GM19395 (cell line): ENCODE results near the gene TAAR2.
"Not testable (repeated sequence)": the region's sequence is repeated elsewhere in the genome, so short reads cannot be mapped to it uniquely, and the experiment has no call there.

Experiments used
- ATAC-seq: cut with Tn5 transposase; IDR thresholded peaks from one replicate; pipeline ENCODE4 v1.9.1; 2021; ENCODE audit warnings: mild to moderate bottlenecking, moderate library complexity; ENCODE audit not compliant: unreplicated experiment

The TAAR2 gene, protein sequence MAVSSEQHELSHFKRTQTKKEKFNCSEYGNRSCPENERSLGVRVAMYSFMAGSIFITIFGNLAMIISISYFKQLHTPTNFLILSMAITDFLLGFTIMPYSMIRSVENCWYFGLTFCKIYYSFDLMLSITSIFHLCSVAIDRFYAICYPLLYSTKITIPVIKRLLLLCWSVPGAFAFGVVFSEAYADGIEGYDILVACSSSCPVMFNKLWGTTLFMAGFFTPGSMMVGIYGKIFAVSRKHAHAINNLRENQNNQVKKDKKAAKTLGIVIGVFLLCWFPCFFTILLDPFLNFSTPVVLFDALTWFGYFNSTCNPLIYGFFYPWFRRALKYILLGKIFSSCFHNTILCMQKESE

DNA sequence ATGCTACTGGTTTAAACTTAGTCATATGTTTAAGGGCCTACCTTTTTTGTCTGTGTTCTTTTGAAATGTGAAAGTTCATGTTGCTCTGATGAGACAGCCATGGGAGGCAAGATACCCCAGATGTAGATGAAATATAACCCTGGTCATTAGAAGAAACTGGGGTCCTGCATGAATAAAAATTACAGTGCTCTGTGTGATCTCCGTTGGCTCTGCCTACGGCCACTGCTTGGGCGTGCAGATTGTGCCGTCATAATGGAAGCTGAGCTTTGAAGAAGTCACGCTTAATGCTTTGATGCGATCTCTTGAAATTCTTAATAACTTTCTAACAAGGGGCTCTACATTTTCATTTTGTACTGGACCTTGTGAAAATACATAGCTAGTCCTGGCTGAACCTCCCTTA is at the start of gene TAAR2:
TAAR2 (minus strand) TSS at position 101 of the 400 bp plus-strand sequence; CDS start at position 101, 0 bp downstream.
- ATAC-seq = no peak

DNA sequence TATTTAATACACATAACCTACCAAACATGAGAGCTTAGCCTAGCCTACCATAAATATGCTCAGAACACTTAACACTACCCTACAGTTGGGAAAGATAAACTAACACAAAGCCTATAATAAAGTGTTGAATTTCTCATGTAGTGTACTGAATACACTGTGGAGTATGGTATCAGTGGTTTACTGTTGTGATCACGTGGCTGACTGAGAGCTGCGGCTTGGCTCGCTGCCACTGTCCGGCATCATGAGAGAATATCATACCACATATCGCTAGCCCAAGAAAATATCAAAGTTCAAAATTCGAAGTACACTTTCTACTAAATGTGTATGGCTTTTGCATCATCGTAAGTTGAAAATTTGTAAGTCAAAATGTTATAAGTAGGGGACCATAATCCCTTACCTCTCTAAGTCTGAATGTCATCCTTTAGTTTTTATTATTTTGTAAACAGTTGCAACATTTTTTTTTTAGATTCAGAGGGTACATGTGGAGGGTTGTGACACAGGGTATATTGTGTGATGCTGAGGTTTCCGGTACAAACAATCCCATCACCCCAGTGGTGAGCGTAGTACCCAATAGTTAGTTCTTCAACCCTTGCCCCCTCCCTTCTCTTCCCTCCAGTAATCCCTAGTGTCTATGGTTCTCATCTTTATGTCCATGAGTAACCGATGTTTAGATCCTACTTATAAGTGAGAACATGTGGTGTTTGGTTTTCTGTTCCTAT is 49.5 kb upstream of the TAAR2 start:
- ATAC-seq = no peak

DNA sequence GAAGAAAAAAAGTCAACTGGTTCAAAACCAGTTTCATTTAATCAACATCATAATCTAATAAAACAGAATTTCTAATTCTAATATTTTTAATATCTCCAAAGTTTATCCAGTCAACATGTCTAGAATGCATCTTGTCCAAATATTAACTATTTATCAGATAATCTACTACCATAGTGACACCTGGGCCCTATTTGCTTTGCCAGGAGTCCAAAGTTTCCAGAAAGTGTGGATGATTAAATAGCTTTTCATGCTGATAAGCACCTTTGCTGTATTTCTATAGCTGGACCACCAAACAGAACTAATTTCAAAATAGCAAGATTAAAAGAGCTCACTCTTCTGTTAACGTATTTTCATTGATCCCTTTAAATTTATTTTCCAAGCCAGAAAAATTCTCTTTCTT is 47.2 kb upstream of the TAAR2 start:
- ATAC-seq = no peak

DNA sequence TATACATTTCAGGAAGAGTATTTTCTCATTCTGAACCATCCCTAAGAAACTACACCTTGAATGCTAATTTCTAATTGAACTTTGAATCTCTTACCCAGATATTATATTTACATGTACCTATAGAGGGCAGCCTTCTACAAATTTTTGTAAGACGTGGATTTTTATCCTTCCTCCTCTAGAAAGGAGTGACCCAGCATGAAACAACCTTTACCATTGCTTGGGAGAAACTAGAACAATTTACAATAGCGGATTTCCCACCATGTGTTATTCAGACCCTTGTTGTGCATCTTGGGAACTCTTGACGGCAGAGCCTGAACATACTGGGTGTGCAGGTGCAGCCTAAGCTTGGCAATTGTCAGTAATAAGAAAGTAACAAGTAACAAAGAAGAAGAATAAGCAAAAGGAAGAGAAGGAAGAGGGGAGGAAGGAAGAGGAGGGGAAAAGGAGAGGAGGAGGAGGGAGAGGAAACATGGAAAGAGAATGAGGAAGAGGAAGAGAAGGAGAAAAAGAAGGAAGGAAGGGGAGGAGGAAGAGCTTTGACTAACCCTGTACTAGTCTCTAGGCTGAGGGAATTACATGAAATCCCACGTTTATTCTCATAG is 45.7 kb upstream of the TAAR2 start:
- no peak for ATAC-seq

DNA sequence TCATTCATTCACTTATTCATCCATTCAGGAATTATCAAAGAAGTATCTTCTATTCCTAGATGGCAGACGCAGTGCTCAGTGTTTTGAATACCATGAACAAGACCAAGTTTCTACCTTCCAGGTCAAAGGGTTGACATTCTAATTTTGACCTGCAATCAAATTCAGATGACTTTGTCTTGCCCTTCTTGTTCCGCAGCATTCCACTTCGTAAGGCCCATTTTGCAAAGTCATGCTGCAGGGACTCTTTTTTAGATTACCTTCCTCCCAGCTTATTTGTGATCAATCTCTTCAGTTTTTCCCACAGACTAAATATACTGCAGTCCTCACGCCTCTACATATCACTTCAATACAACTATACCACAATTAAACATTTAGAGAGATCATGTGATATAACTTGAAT is 42.0 kb upstream of the TAAR2 start:
- ATAC-seq = no peak

DNA sequence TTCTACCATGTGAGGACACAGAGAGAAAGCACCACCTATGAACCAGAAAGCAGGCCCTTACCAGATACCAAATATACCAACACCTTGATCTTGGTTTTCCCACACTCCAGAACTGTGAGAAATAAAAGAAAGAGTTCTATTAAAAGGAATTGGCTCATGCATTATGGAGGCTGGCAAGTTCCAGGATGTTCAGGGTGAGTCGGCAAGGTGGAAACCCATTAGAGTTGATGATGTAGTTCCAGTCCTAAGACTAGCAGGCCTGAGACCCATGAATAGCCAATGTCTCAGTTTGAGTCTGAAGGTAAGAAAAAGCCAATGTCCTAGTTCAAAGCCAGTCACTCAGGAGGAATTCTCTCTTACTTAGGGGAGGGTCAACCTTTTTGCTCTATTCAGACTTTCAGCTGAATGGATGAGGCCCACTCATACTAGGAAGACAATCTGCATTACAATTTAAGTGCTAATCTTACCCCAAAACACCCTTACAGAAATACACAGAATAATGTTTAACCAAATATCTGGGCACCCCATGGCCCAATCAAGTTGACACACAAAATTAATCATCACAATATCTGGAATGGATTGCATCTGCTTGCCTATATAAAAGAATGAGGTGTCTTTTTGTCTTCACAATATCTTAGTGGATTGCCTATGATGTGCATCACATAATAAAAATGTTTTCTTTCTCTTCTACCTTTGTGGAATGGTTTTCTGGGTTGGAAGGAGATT is 40.4 kb upstream of the TAAR2 start:
- no peak for ATAC-seq

DNA sequence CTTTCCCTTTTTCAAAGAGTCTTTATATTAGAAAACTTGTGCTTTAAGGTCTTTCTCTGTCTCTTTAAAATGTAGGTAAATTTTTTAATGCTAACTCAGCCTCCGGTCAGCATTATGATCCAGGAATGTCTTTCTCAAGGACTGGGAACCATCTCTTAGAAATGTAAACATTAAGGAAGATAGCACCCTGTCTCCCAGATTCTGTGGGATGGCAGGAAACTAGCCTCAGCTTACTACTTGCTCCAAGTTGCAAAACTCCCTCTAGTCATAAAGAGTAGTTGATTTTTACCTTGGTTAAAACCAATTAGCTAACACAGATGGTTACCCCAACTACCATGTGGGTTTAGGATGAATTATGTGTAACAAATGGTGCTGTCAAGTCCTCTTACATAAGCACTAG is 39.6 kb upstream of the TAAR2 start:
- no peak for ATAC-seq

DNA sequence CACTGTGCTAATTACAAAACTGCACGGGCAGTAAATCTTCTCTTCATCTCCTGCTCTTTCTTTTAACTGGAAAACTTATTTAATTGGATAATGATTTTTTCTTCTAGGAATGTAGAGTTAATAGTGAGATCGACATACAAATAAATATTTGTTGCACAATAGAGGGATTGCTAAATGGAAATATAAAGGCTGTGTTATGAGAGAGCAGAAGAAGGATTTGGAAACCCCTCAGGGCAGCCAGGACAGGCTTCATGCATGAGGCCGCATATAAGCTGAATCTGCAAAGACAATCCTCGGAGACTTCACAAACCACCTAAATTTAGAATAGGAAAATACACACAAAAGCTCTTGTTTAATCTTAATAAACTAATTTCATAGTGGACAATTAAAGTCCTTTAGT is 37.8 kb upstream of the TAAR2 start:
- no peak for ATAC-seq

DNA sequence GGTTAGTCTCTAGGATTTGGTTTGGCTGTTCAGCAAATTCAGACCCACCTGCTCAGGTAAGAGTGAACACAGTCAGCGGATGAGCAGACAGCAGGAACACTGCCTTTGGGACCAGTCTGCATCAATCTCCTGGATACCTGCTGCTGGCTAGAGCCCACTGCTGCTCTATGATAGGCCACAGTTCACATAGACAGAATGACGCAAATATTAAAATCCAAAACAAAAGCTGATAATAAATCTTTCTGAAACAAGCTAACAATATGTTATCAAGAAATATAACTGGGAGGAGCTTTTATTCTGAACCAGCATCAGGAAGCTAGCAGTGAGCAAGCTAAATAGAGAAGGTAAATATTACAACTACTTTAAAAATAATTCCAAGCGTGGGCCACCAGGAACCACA is 35.0 kb upstream of the TAAR2 start, which contains the start of gene TAAR1:
TAAR1 (minus strand) TSS at position 101 of the 400 bp plus-strand sequence. CDS start 13,179 bp downstream, outside the sequence.
- no peak for ATAC-seq

DNA sequence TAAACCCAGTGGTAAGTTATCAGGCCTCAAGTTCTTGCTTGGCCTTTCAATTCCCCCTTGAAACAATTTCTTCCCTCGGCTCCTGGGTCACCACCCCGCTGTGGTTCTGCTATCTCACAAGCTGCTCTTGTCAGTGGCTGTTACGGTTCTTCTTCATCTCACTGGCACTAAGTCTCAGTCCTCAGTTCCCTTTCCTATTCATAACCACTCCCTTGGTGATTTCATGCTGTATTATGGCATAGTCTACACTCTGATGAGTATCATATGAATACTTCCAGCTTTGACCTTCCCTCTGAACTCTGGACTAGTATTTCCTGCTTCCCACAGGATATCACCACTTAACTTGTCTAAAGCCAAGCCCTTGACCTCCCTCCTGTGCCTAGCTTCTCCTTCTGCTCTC is 27.0 kb upstream of the TAAR2 start:
- ATAC-seq = peak; percentile 75

DNA sequence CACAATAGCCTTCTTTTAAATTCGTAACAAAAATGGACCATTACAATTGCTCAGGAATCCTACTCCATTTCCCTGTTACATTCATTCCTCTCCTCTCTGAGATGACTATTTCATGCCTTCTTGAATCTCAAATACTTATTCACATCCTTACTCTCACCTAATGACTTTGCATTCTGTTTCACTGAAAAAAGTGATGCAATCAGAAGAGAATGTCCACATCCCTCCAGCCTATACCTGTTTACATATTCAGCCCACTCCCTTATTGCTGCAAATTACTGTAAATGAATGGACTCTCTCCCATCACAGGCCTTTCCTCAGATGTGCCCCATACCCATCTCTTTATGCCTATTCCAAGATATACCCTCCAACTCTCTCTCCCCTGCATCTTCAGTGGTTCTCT is 26.4 kb upstream of the TAAR2 start:
- no peak for ATAC-seq

DNA sequence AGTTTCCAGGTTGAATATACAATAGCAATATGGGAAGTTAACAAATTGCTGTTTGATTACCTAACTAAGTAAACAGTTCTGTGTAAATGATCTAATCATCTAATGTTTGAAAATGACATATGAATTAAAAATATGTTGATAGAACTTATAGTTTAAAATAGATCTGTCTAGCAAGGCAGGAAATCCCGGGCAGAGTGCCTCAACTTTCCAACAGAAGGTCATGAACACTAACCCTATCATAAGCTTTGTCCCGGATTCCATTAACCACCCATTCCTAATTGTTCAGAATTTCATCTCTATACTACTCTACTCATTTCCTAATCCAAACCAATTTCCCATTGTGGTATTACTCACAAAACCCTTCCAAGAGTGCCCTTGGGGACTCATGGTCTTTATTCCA is 24.8 kb upstream of the TAAR2 start:
- no peak for ATAC-seq

DNA sequence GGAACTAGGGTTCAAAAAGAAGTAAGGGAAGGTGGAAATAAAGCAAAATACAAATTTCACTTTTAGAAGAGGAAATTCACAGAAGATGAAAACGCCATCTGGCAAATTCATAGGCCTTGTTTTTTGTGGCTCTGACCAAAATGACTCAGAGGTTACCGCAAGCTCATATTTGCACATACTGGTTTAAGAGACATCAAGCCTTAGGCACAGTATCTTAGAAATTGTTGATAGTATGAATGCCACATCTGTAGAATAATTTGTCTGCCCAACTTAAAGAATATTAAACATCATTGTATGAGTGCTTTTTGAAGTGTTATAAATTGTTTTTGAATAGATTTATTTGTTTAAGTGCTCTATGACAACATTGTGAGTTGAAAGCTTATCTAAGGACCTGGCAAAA is 24.3 kb upstream of the TAAR2 start:
- ATAC-seq = peak; percentile 87

DNA sequence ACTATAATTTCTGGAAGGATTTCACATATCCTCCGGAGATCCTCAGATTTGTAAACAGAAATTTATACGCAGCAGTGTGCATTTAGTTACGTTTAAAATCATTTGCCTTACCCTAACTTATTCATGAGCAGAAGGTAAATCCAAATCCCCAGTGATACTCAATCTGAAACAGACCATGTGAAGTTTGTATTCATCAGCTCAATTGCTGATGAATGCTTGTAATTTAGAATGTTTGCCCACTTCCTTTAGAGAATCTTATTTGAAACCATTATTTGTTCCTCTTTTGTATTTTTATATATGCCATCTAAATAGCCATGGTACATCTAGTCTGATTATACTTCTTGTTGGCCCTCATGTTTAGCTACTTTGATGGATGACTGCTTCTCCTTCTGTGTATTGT is 19.5 kb upstream of the TAAR2 start:
- ATAC-seq = peak; percentile 44

DNA sequence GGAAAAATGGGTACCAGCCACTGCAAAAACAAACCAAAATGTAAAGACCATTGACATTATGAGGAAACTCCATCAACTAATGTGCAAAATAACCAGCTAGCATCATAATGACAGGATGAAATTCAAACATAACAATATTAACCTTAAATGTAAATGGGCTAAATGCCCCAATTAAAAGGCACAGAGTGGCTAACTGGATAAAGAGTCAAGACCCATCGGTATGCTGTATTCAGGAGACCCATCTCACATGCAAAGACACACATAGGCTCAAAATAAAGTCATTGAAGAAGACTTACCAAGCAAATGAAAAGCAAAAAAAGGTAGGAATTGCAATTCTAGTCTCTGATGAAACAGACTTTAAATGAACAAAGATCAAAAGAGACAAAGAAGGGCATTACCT is 13.1 kb upstream of the TAAR2 start:
- not testable (repeated sequence) for ATAC-seq

DNA sequence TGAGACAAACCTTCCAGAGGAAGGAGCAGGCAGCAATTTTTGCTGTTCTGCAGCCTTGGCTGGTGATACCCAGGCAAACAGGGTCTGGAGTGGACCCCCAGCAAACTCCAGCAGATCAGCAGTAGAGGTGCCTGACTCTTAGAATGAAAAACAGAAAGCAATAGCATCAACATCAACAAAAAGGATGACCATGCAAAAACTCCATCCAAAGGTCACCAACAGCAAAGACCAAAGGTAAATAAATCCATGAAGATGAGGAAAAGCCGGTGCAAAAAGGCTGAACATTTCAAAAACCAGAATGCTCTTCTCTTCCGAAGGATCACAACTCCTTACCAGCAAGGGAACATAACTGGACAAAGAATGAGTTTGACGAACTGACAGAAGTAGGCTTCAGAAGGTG is 11.8 kb upstream of the TAAR2 start:
- not testable (repeated sequence) for ATAC-seq

DNA sequence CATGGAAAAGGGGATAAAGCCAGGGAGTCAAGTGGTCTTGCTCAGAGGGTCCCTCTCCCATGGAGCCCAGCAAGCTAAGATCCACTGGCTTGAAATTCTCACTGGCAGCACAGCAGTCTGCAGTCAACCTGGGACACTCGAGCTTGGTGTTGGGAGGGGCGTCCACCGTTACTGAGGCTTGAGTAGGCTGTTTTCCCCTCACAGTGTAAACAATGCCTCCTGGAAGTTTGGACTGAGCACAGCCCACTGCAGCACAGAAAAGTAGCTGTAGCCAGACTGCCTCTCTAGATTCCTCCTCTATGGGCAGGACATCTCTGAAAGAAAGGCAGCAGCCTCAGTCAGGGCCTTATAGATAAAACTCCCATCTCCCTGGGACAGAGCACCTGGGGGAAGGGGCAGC is 11.2 kb upstream of the TAAR2 start:
- not testable (repeated sequence) for ATAC-seq

DNA sequence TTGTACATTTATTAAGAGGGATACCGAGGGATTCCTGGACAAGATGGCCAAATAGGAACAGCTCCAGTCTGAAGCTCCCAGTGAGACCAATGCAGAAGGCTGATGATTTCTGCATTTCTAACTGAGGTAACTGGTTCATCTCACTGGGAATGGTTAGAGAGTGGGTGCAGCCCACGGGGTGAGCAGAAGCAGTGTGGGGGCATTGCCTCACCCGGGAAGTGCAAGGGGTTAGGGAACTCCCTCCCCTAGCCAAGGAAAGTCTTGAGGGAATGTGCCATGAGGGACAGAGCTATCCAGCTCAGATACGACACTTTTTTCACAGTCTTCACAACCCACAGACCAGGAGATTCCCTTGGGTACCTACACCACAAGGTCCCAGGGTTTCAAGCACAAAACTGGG is 10.7 kb upstream of the TAAR2 start:
- no peak for ATAC-seq

DNA sequence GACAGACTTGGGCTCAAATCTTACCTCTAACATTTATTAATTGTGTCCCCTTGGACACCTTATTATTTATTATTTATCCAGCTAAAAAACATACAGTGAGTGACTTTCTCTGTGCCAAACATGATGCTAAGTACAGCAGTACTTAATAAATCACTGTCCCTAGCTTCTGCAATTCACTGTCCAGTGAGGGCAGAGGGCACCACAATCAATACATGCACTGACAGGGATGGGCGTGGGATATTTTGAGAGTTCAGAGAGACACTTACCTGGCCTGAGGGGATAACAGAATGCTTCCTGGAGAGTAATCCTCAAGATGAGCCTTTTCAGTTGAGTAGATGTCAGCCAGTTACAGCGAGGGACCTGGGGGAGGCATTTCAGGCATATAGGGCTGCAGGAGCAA is 9.3 kb upstream of the TAAR2 start:
- ATAC-seq = no peak

DNA sequence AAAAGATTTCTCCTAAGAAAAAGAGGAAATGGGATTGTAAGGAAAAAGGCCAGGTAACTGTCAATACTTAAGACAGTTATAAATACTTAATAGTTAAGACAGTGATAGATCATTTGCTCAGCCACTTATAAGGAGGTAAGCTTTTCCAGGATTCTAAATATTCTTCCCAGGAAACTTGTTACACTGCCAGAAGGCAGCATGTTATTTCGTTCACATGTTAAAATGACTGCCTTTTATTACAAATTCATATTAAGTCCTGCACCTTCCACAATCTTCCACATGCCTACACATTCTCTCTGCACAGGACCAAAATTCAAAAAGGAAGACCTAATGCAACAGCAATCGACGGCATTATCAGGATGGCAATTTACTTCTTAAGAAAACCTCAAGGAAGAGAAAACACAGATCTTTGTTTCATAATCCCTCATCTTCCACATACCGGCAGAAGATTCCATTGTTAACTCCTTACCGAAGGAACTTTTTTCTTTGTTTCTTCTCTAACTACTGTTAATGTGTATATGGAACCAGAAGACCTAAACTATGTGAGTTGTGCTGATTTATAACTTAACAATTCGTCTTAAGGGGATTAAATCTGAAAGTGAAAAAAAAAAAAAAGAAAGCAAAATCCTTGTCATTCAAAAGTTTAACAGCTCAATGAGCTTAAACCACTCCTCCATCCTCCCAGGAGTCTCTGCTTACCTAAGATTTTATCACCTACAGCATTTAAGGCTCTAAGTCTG is 799 bp downstream of the TAAR2 start:
- ATAC-seq = no peak

DNA sequence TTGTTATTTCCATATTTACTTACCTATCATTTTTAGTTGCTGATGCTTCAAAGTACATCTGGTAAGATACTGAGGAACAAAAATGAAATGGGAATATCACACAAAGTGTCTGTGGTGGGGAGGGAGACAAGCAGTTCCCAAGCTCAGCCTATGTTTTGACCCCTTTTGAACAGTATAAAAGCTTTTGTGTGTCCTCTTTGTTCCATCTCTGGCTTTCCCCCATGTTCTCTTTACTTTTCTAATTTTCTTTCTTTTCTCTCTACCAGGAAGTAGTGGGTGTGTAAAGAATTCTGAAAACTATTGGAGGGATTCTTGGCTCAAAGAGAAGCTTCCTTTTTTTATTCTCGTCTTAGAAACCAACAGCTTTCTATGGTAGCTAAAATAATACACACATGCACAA is 7.4 kb downstream of the TAAR2 start:
- no peak for ATAC-seq
